Measurements from ENCODE around the gene GEMIN7.

Gene GEMIN7

GRCh38 chr19:45063851-45064801 lies 14.9 kb upstream of the GEMIN7 start:
- no peaks in the 10 kb centered on the region for H3K27me3 ChIP-seq (ENCODE audit: insufficient read depth, low read length)
- no peaks in the 10 kb centered on the region for H3K9me3 ChIP-seq (ENCODE audit: insufficient read depth, low read depth, low read length)
- H3K9ac ChIP-seq (ENCODE audit: low read depth, low read length): no peak overlapping the region
- no peak overlapping the region for H3K27ac ChIP-seq (ENCODE audit: low read depth, low read length)
- H3K36me3 ChIP-seq (ENCODE audit: insufficient read depth, low read length): peaks cover 73% of the 10 kb centered on the region
- 96% methylated on average over 85 of the region's 85 CpGs for WGBS
- H3K4me3 ChIP-seq (ENCODE audit: low read length): no peak overlapping the region
- H3K4me1 ChIP-seq (ENCODE audit: insufficient read depth, low read length): no peaks in the 10 kb centered on the region

GRCh38 chr19:45066921-45067661 lies 12.0 kb upstream of the GEMIN7 start:
- Histone ChIP-seq H3K27me3 (ENCODE audit: insufficient read depth, low read length) (no peaks in the 10 kb centered on the region), H3K9ac (ENCODE audit: low read depth, low read length) (no peak overlapping the region), H3K4me3 (ENCODE audit: low read length) (no peak overlapping the region), H3K9me3 (ENCODE audit: insufficient read depth, low read depth, low read length) (no peaks in the 10 kb centered on the region), H3K27ac (ENCODE audit: low read depth, low read length) (no peak overlapping the region), H3K36me3 (ENCODE audit: insufficient read depth, low read length) (peaks cover 72% of the 10 kb centered on the region), H3K4me1 (ENCODE audit: insufficient read depth, low read length) (no peaks in the 10 kb centered on the region)
- WGBS: 92% methylated on average over 38 of the region's 38 CpGs

- no peaks in the 10 kb centered on the region for H3K4me1 ChIP-seq (ENCODE audit: insufficient read depth, low read length)
- H3K27ac ChIP-seq (ENCODE audit: low read depth, low read length): no peak overlapping the region
- H3K9me3 ChIP-seq (ENCODE audit: insufficient read depth, low read depth, low read length): no peaks in the 10 kb centered on the region
- no peak overlapping the region for H3K9ac ChIP-seq (ENCODE audit: low read depth, low read length)
- 94% methylated on average over 7 of the region's 10 CpGs for WGBS
- peaks cover 69% of the 10 kb centered on the region for H3K36me3 ChIP-seq (ENCODE audit: insufficient read depth, low read length)
- no peak overlapping the region for H3K4me3 ChIP-seq (ENCODE audit: low read length)
- H3K27me3 ChIP-seq (ENCODE audit: insufficient read depth, low read length): no peaks in the 10 kb centered on the region
Measured at GRCh38 chr19:45068041-45068440, 11.0 kb upstream of the GEMIN7 start.

GRCh38 chr19:45069056-45069455 lies 10.0 kb upstream of the GEMIN7 start:
- H3K36me3 ChIP-seq (ENCODE audit: insufficient read depth, low read length): peaks cover 59% of the 10 kb centered on the region
- 76% methylated on average over 13 of the region's 13 CpGs for WGBS

DNA sequence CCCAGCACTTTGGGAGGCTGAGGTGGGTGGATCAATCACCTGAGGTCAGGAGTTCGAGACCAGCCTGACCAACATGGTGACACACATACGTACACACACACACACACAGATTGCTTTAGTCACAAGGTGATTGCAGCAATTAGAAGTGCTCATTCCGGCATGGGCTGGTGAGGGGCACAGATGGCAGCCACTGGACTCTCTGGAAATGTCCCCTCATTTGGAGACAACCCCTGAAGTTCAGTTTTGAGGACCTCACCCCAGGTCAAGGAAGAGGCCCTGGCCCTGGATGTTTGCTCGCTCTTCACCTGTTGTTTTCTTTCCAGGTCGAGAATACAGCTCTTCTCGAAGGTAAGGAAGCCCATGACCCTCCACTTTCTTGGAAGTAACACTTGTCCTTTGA lies 8.8 kb upstream of the GEMIN7 start:
- Histone ChIP-seq H3K27ac (ENCODE audit: low read depth, low read length) (no peak overlapping the region), H3K9me3 (ENCODE audit: insufficient read depth, low read depth, low read length) (no peaks in the 10 kb centered on the region), H3K4me1 (ENCODE audit: insufficient read depth, low read length) (peaks cover 9% of the 10 kb centered on the region), H3K4me3 (ENCODE audit: low read length) (no peak overlapping the region), H3K36me3 (ENCODE audit: insufficient read depth, low read length) (peaks cover 53% of the 10 kb centered on the region), H3K9ac (ENCODE audit: low read depth, low read length) (no peak overlapping the region), H3K27me3 (ENCODE audit: insufficient read depth, low read length) (no peaks in the 10 kb centered on the region)
- 96% methylated on average over 6 of the region's 6 CpGs for WGBS

More at GRCh38 chr19:45069056-45069455, 10.0 kb upstream of the GEMIN7 start:
- H3K9ac ChIP-seq (ENCODE audit: low read depth, low read length): no peak overlapping the region
- H3K4me3 ChIP-seq (ENCODE audit: low read length): no peak overlapping the region
- no peak overlapping the region for H3K27ac ChIP-seq (ENCODE audit: low read depth, low read length)
- H3K9me3 ChIP-seq (ENCODE audit: insufficient read depth, low read depth, low read length): no peaks in the 10 kb centered on the region
- H3K27me3 ChIP-seq (ENCODE audit: insufficient read depth, low read length): no peaks in the 10 kb centered on the region
- no peaks in the 10 kb centered on the region for H3K4me1 ChIP-seq (ENCODE audit: insufficient read depth, low read length)

DNA sequence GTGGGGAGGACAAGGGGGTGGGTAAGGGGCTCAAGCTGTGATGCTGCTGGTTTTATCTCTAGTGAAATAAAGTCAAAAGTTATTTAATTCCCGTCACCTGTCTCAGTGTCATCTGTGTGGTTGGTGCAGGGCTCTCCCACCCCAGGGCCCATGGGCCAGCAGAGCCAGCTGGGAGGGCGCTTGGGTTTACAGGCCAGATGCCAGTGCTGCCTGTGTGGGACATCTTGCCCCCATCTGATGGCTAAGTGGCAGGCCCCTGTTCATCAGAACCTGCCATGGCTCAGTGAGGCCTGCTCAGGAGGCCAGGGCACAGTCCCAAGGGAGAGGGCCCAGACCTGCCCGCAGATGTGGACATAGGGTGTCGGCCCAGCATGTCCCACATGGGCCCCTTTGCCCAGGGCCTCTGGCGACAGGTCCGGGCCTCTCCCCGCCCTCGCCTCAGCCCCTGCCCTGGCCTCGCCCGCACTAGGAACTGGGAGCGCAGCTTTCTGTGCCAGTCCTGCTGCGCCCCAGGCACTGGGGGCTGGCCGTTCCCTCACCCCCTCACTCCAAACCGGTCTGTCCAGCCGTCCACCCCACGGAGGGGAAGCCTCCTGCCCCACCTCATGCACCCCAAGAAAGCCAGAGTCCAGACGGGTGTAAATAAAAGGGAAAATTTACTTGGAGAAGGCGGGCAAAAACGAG lies 8.1 kb upstream of the GEMIN7 start:
- H3K4me1 ChIP-seq (ENCODE audit: insufficient read depth, low read length): peaks cover 9% of the 10 kb centered on the region
- H3K36me3 ChIP-seq (ENCODE audit: insufficient read depth, low read length): peaks cover 45% of the 10 kb centered on the region
- 93% methylated on average over 19 of the region's 19 CpGs for WGBS
- H3K27me3 ChIP-seq (ENCODE audit: insufficient read depth, low read length): no peaks in the 10 kb centered on the region
- H3K27ac ChIP-seq (ENCODE audit: low read depth, low read length): no peak overlapping the region
- H3K4me3 ChIP-seq (ENCODE audit: low read length): no peak overlapping the region
- H3K9me3 ChIP-seq (ENCODE audit: insufficient read depth, low read depth, low read length): no peaks in the 10 kb centered on the region
- H3K9ac ChIP-seq (ENCODE audit: low read depth, low read length): no peak overlapping the region

DNA sequence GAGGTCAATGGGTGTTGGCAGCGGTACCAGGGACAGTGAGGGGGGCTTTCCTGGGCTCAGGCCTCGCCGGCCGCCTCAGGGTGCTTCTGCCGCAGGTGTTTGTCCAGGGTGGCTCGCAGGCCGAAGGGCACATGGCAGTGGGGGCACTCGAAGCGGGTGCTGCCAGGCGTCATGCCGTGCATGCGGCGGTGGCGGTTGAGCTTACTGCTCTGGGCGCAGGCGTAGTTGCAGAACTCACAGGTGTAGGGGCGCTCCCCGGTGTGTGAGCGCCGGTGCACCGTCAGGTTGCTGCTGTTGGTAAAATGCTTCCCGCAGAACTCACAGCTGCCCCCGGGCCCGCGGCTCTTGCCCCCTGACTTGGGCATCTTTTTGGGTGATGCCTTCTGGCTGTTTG lies 7.5 kb upstream of the GEMIN7 start:
- no peak overlapping the region for H3K27ac ChIP-seq (ENCODE audit: low read depth, low read length)
- peaks cover 10% of the 10 kb centered on the region for H3K4me1 ChIP-seq (ENCODE audit: insufficient read depth, low read length)
- no peak overlapping the region for H3K4me3 ChIP-seq (ENCODE audit: low read length)
- no peaks in the 10 kb centered on the region for H3K9me3 ChIP-seq (ENCODE audit: insufficient read depth, low read depth, low read length)
- H3K9ac ChIP-seq (ENCODE audit: low read depth, low read length): no peak overlapping the region
- no peaks in the 10 kb centered on the region for H3K27me3 ChIP-seq (ENCODE audit: insufficient read depth, low read length)
- WGBS: 96% methylated on average over 25 of the region's 25 CpGs
- H3K36me3 ChIP-seq (ENCODE audit: insufficient read depth, low read length): peaks cover 45% of the 10 kb centered on the region

GRCh38 chr19:45071969-45072790 lies 6.9 kb upstream of the GEMIN7 start:
- H3K4me3 ChIP-seq (ENCODE audit: low read length): no peak overlapping the region
- peaks cover 45% of the 10 kb centered on the region for H3K36me3 ChIP-seq (ENCODE audit: insufficient read depth, low read length)
- peaks cover 16% of the 10 kb centered on the region for H3K4me1 ChIP-seq (ENCODE audit: insufficient read depth, low read length)
- no peaks in the 10 kb centered on the region for H3K9me3 ChIP-seq (ENCODE audit: insufficient read depth, low read depth, low read length)
- no peak overlapping the region for H3K9ac ChIP-seq (ENCODE audit: low read depth, low read length)
- H3K27ac ChIP-seq (ENCODE audit: low read depth, low read length): no peak overlapping the region
- WGBS: 95% methylated on average over 34 of the region's 34 CpGs
- H3K27me3 ChIP-seq (ENCODE audit: insufficient read depth, low read length): no peaks in the 10 kb centered on the region

GRCh38 chr19:45074744-45075300 lies 4.2 kb upstream of the GEMIN7 start:
- Histone ChIP-seq H3K27me3 (ENCODE audit: insufficient read depth, low read length) (no peaks in the 10 kb centered on the region), H3K27ac (ENCODE audit: low read depth, low read length) (peak overlapping the region; percentile 48; the same call in 1 of the 2 replicates), H3K9me3 (ENCODE audit: insufficient read depth, low read depth, low read length) (no peaks in the 10 kb centered on the region), H3K9ac (ENCODE audit: low read depth, low read length) (no peak overlapping the region), H3K4me1 (ENCODE audit: insufficient read depth, low read length) (peaks cover 31% of the 10 kb centered on the region), H3K4me3 (ENCODE audit: low read length) (peak overlapping the region; percentile 77), H3K36me3 (ENCODE audit: insufficient read depth, low read length) (peaks cover 31% of the 10 kb centered on the region)
- 30% methylated on average over 11 of the region's 11 CpGs for WGBS

DNA sequence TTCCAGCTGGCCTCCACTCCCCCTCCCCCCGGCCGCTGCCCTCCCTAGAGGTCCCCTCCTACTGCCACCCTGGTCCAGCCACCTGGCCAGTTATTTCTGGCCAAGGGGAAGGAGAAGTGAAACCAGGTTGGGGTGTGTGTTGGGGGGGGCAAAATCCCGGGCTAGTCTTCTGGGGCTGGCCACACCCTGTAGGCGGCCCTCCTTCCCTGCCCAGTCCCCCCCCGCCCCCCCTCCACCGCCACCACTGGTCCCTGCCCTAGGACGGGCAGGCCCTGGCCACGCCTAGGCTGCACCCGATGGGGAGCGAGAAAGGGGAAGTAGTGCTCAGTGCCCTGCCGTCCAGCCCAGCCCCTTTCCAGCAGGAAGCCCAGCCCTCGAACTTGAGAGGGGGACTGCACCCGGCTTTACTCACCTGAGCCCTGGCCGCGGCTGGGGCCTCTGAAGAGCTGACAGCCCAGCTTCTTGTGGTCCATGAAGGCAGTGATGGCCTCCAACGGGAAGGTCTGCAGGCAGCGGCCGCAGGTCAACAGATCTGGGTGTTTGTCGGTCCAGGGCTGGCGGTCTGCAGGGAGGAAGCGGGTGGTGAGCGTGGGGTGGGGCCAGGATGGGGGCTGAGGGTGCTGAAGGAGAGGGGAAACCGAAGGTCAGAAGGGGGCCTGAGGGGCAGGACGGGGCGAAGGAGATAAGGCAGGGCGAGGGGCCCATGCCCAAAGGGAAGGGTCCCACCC lies 3.6 kb upstream of the GEMIN7 start:
- Histone ChIP-seq H3K9me3 (ENCODE audit: insufficient read depth, low read depth, low read length) (no peaks in the 10 kb centered on the region), H3K27ac (ENCODE audit: low read depth, low read length) (peak overlapping the region; percentile 48; the same call in 1 of the 2 replicates), H3K36me3 (ENCODE audit: insufficient read depth, low read length) (peaks cover 24% of the 10 kb centered on the region), H3K27me3 (ENCODE audit: insufficient read depth, low read length) (no peaks in the 10 kb centered on the region), H3K4me1 (ENCODE audit: insufficient read depth, low read length) (peaks cover 36% of the 10 kb centered on the region), H3K9ac (ENCODE audit: low read depth, low read length) (peak overlapping the region; percentile 58), H3K4me3 (ENCODE audit: low read length) (peak overlapping the region; percentile 77)
- WGBS: under 1% methylated on average over 20 of the region's 26 CpGs
